Measurements from ENCODE around the gene CTNNA2.

The CTNNA2 gene

GRCh38 chr2:80330527-80331450, 817.9 kb downstream of the CTNNA2 start:
- H3K4me3 ChIP-seq (ENCODE audit: low read depth, low read length) = no peak overlapping the region
- DNase-seq (ENCODE audit: low read depth) = no peak
- no peak for TF ChIP-seq CTCF (IDR thresholded peaks at IDR 0.05; ENCODE audit: control insufficient read depth, extremely low read depth, insufficient read depth)

- DNase-seq (ENCODE audit: low read depth) = no peak
- TF ChIP-seq CTCF (IDR thresholded peaks at IDR 0.05; ENCODE audit: control insufficient read depth, extremely low read depth, insufficient read depth) = no peak
- H3K4me3 ChIP-seq (ENCODE audit: low read depth, low read length) = no peak overlapping the region
Observed at GRCh38 chr2:80333886-80334285, 821.0 kb downstream of the CTNNA2 start.

GRCh38 chr2:80335411-80335810, 822.6 kb downstream of the CTNNA2 start:
- DNase-seq (ENCODE audit: low read depth) = no peak
- no peak overlapping the region for H3K4me3 ChIP-seq (ENCODE audit: low read depth, low read length)
- no peak for TF ChIP-seq CTCF (IDR thresholded peaks at IDR 0.05; ENCODE audit: control insufficient read depth, extremely low read depth, insufficient read depth)

- H3K4me3 ChIP-seq (ENCODE audit: low read depth, low read length) = no peak overlapping the region
- TF ChIP-seq CTCF (IDR thresholded peaks at IDR 0.05; ENCODE audit: control insufficient read depth, extremely low read depth, insufficient read depth) = no peak
- no peak for DNase-seq (ENCODE audit: low read depth)
Observed at GRCh38 chr2:80338794-80339193, 825.9 kb downstream of the CTNNA2 start.

- no peak for TF ChIP-seq CTCF (IDR thresholded peaks at IDR 0.05; ENCODE audit: control insufficient read depth, extremely low read depth, insufficient read depth)
- no peak overlapping the region for H3K4me3 ChIP-seq (ENCODE audit: low read depth, low read length)
- no peak for DNase-seq (ENCODE audit: low read depth)
Observed at GRCh38 chr2:80340022-80340421, 827.2 kb downstream of the CTNNA2 start.

GRCh38 chr2:80348078-80348477, 835.2 kb downstream of the CTNNA2 start:
- H3K4me3 ChIP-seq (ENCODE audit: low read depth, low read length) = no peak overlapping the region
- DNase-seq (ENCODE audit: low read depth) = no peak
- TF ChIP-seq CTCF (IDR thresholded peaks at IDR 0.05; ENCODE audit: control insufficient read depth, extremely low read depth, insufficient read depth) = no peak

GRCh38 chr2:80348953-80349352, 836.1 kb downstream of the CTNNA2 start:
- H3K4me3 ChIP-seq (ENCODE audit: low read depth, low read length) = no peak overlapping the region
- DNase-seq (ENCODE audit: low read depth) = no peak
- no peak for TF ChIP-seq CTCF (IDR thresholded peaks at IDR 0.05; ENCODE audit: control insufficient read depth, extremely low read depth, insufficient read depth)

All from LNCaP clone FGC (cell line).